Mesendoderm (in vitro differentiated cells): ENCODE results near the gene ITGB6.

Experiments
- DNase-seq: peaks from one replicate; pipeline ENCODE4 v3.0.0; 2013
- H2AK5ac ChIP-seq: 2 replicates; pipeline ENCODE4 v1.6.1; 2013; ENCODE audit warnings: low read length, inconsistent platforms
- H2BK120ac ChIP-seq: 2 replicates; pipeline ENCODE4 v1.6.1; 2013; ENCODE audit warnings: low read depth, mild to moderate bottlenecking, low read length, moderate library complexity, mixed read lengths
- H2BK15ac ChIP-seq: replicated peaks from 2 replicates; pipeline ENCODE4 v1.6.1; 2013; ENCODE audit warnings: low read depth, mild to moderate bottlenecking, moderate library complexity
- H2BK5ac ChIP-seq: 2 replicates; pipeline ENCODE4 v1.6.1; 2013; ENCODE audit warnings: low read length, inconsistent platforms
- H3K18ac ChIP-seq: 2 replicates; pipeline ENCODE4 v1.6.1; 2013; ENCODE audit warnings: mild to moderate bottlenecking, low read length, mixed read lengths
- H3K23ac ChIP-seq: one replicate; pipeline ENCODE4 v1.6.1; 2013; ENCODE audit warnings: low read length
- H3K27ac ChIP-seq: 2 replicates; pipeline ENCODE4 v1.5.1; 2013; ENCODE audit warnings: low read depth, mild to moderate bottlenecking, inconsistent platforms, low read length, moderate library complexity
- H3K27me3 ChIP-seq: 2 replicates; pipeline ENCODE4 v1.6.1; 2013; ENCODE audit warnings: low read length, control low read depth, mild to moderate bottlenecking, inconsistent platforms; ENCODE audit not compliant: insufficient read depth, poor library complexity
- H3K36me3 ChIP-seq: 2 replicates; pipeline ENCODE4 v1.6.1; 2013; ENCODE audit warnings: low read length, inconsistent platforms; ENCODE audit not compliant: control insufficient read depth, insufficient read depth
- H3K4ac ChIP-seq: one replicate; pipeline ENCODE4 v1.6.1; 2013; ENCODE audit warnings: low read depth, mild to moderate bottlenecking, low read length, moderate library complexity
- H3K4me1 ChIP-seq: 2 replicates; pipeline ENCODE4 v1.6.1; 2013; ENCODE audit warnings: low read depth, low read length, inconsistent platforms; ENCODE audit not compliant: control insufficient read depth
- H3K4me2 ChIP-seq: 2 replicates; pipeline ENCODE4 v1.6.1; 2013; ENCODE audit warnings: low read length
- H3K4me3 ChIP-seq: 2 replicates; pipeline ENCODE4 v1.5.1; 2013; ENCODE audit warnings: mild to moderate bottlenecking, low read length
- H3K56ac ChIP-seq: one replicate; pipeline ENCODE4 v1.6.1; 2013; ENCODE audit warnings: low read length
- H3K79me1 ChIP-seq: 2 replicates; pipeline ENCODE4 v1.6.1; 2013; ENCODE audit warnings: low read length, inconsistent platforms
- H3K79me2 ChIP-seq: 2 replicates; pipeline ENCODE4 v1.6.1; 2013; ENCODE audit warnings: mild to moderate bottlenecking, low read length; ENCODE audit not compliant: control insufficient read depth, insufficient read depth
- H3K9ac ChIP-seq: 2 replicates; pipeline ENCODE4 v1.6.1; 2013; ENCODE audit warnings: low read length, inconsistent platforms
- H4K5ac ChIP-seq: one replicate; pipeline ENCODE4 v1.6.1; 2013; ENCODE audit warnings: low read length
- H4K8ac ChIP-seq: one replicate; pipeline ENCODE4 v1.6.1; 2013; ENCODE audit warnings: low read depth, mild to moderate bottlenecking, control low read depth, low read length, moderate library complexity
- WGBS: extraction: QIAGEN DNeasy Blood & Tissue Kit; methylation state at CpG from one replicate; pipeline ENCODE4 v1.1.7; 2013; ENCODE audit warnings: low lambda C conversion rate, missing lambda C conversion rate; ENCODE audit not compliant: insufficient coverage; ENCODE audit errors: extremely low coverage; 5-methylcytosine and 5-hydroxymethylcytosine counted together

Gene ITGB6

DNA sequence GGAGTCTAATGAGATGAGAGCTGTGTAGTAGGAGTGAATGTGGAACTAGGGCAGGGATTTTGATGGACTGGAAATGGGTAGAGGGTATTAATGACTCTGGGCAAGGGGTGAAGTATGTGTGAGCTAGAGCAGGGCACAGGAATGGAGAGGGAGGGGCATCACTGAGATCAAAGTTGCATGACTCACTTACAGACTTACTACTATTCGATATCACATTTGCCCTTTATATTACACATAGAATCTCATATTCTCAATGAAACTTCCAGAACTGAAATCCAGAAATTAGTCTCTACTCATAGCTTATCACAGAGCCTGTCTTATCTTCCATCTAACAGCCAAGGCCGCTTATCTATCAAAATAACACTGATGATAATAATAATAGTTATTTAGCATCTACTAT is 20.0 kb upstream of the ITGB6 start:
- Histone ChIP-seq H3K79me1 (no peaks in the 10 kb centered on the region), H3K27me3 (no peaks in the 10 kb centered on the region), H3K56ac (no peak overlapping the region), H4K8ac (no peak overlapping the region), H3K9ac (no peak overlapping the region), H2BK5ac (no peak overlapping the region), H3K36me3 (no peaks in the 10 kb centered on the region), H2BK15ac (no peak overlapping the region), H3K23ac (no peak overlapping the region), H3K27ac (no peak overlapping the region), H3K4me1 (peaks cover 5% of the 10 kb centered on the region), H3K4ac (no peak overlapping the region), H2AK5ac (no peak overlapping the region), H4K5ac (no peak overlapping the region), H3K18ac (no peak overlapping the region), H2BK120ac (no peak overlapping the region), H3K4me3 (no peak overlapping the region), H3K4me2 (no peak overlapping the region), H3K79me2 (no peaks in the 10 kb centered on the region)
- WGBS, result no CpG with 5 or more reads among the region's 2 CpGs
- DNase-seq, result no peak

DNA sequence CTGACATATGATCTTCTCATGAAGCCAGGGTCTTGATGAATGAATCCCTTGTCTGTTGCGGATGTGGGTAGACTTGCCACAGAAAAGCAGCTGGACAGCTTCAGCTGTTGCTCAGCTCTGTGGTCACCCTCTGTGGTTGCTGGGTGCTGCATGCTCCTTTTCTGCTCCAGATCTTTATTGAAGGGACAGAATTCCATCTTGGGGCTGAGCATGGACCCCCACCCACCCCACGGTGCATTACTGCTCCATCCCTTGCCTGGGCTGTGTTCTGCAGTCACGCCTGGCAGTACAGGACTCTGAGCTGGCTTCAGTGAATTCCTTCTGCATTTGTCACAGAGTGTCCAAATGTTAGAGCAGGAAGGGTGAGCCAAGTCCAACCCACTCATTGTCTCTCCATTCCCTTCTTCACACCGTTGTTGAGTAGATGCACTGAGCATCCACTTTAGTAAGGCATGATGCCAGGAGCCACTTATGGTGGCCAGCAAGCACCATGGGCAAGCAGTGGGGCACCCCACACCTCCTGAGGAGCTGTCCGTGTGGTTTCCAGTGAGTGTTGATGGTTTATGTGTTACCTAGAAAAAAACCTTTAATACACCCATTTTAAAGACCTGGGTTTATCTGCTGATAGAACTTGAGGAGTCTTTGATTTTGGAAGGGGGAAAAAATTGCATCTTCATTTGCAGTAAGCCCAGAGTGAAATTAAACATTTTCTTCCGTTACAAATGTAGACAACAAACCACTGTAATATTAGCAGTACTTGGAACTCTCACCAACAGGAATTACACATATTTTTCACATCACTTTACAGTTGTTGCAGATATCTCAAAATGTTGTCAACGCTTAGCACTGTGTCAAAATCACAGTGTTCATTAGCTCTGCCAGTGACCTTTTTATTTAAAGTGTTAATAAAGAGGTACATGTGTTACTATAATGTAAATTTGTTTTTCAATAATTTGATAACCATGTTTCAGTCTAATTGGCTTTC is 14.7 kb upstream of the ITGB6 start:
- H3K4me3 ChIP-seq, result no peak overlapping the region
- DNase-seq, result peak; percentile 36

DNA sequence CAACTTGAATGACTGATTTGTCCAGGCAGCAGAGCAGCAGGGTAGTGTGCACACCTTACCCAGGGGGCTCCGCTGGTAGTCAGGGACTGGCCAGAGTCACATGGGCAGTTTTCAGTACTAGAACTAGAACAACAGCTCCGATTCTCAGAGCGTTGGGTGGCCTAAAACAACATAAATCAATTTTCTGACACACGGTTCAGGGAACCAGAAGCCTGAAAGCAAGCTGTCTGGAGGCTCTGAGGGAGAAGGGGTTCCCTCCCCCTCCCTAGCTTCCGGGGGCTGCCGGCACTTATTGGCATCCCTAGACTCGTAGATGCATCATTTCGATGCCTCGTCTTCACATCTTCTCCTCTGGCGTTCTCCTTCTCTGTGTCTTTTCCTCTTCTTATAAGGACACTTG is 13.4 kb upstream of the ITGB6 start:
- no peak overlapping the region for H4K8ac ChIP-seq
- no peaks in the 10 kb centered on the region for H3K27me3 ChIP-seq
- WGBS, result no CpG with 5 or more reads among the region's 10 CpGs
- H3K56ac ChIP-seq, result no peak overlapping the region
- H2AK5ac ChIP-seq, result no peak overlapping the region
- no peaks in the 10 kb centered on the region for H3K79me1 ChIP-seq
- H3K18ac ChIP-seq, result no peak overlapping the region
- H3K79me2 ChIP-seq, result no peaks in the 10 kb centered on the region
- no peak overlapping the region for H2BK15ac ChIP-seq
- no peak overlapping the region for H3K9ac ChIP-seq
- no peak overlapping the region for H3K27ac ChIP-seq
- no peaks in the 10 kb centered on the region for H3K36me3 ChIP-seq
- H3K23ac ChIP-seq, result no peak overlapping the region
- DNase-seq, result no peak
- no peak overlapping the region for H4K5ac ChIP-seq
- H3K4me1 ChIP-seq, result no peaks in the 10 kb centered on the region
- H3K4ac ChIP-seq, result no peak overlapping the region
- H3K4me2 ChIP-seq, result no peak overlapping the region
- H3K4me3 ChIP-seq, result no peak overlapping the region
- no peak overlapping the region for H2BK120ac ChIP-seq
- no peak overlapping the region for H2BK5ac ChIP-seq

More for the DNA sequence above, 14.7 kb upstream of the ITGB6 start:
- Histone ChIP-seq H2BK15ac (no peak overlapping the region), H3K4me2 (no peak overlapping the region), H2BK5ac (no peak overlapping the region), H2AK5ac (no peak overlapping the region), H3K9ac (no peak overlapping the region), H3K79me2 (no peaks in the 10 kb centered on the region), H3K27me3 (no peaks in the 10 kb centered on the region), H2BK120ac (no peak overlapping the region), H4K8ac (no peak overlapping the region), H3K4me1 (no peaks in the 10 kb centered on the region), H3K23ac (no peak overlapping the region), H3K79me1 (no peaks in the 10 kb centered on the region), H4K5ac (no peak overlapping the region), H3K56ac (no peak overlapping the region), H3K36me3 (no peaks in the 10 kb centered on the region), H3K18ac (no peak overlapping the region), H3K27ac (no peak overlapping the region), H3K4ac (no peak overlapping the region)
- no CpG with 5 or more reads among the region's 7 CpGs for WGBS

GRCh38 chr2:160210599-160211138 is 10.6 kb upstream of the ITGB6 start:
- no peak overlapping the region for H3K23ac ChIP-seq
- H3K4me3 ChIP-seq, result no peak overlapping the region
- H3K27me3 ChIP-seq, result no peaks in the 10 kb centered on the region
- H3K79me1 ChIP-seq, result no peaks in the 10 kb centered on the region
- WGBS, result no CpG with 5 or more reads among the region's 11 CpGs
- H3K4me2 ChIP-seq, result no peak overlapping the region
- no peak overlapping the region for H2BK120ac ChIP-seq
- H4K5ac ChIP-seq, result no peak overlapping the region
- no peak overlapping the region for H3K18ac ChIP-seq
- peak; percentile 77 for DNase-seq
- H2BK15ac ChIP-seq, result no peak overlapping the region
- no peaks in the 10 kb centered on the region for H3K4me1 ChIP-seq
- no peak overlapping the region for H4K8ac ChIP-seq
- H3K27ac ChIP-seq, result no peak overlapping the region
- no peaks in the 10 kb centered on the region for H3K79me2 ChIP-seq
- H3K4ac ChIP-seq, result no peak overlapping the region
- no peak overlapping the region for H2BK5ac ChIP-seq
- no peak overlapping the region for H2AK5ac ChIP-seq
- H3K56ac ChIP-seq, result no peak overlapping the region
- H3K9ac ChIP-seq, result no peak overlapping the region
- H3K36me3 ChIP-seq, result no peaks in the 10 kb centered on the region

GRCh38 chr2:160209516-160209856 is 9.4 kb upstream of the ITGB6 start:
- no peak for DNase-seq
- Histone ChIP-seq H3K4me1 (no peaks in the 10 kb centered on the region), H3K27me3 (no peaks in the 10 kb centered on the region), H4K5ac (no peak overlapping the region), H3K56ac (no peak overlapping the region), H3K79me2 (no peaks in the 10 kb centered on the region), H3K23ac (no peak overlapping the region), H3K36me3 (no peaks in the 10 kb centered on the region), H2AK5ac (no peak overlapping the region), H3K9ac (no peak overlapping the region), H3K79me1 (no peaks in the 10 kb centered on the region), H2BK5ac (no peak overlapping the region), H3K4ac (no peak overlapping the region), H4K8ac (no peak overlapping the region), H3K4me3 (no peak overlapping the region), H3K18ac (no peak overlapping the region), H3K4me2 (no peak overlapping the region), H2BK15ac (no peak overlapping the region), H2BK120ac (no peak overlapping the region), H3K27ac (no peak overlapping the region)
- WGBS, result no CpG with 5 or more reads among the region's 1 CpG
